HG03575 (cell line): ENCODE results near the gene C4orf51.
"Not testable (repeated sequence)": the region's sequence is repeated elsewhere in the genome, so short reads cannot be mapped to it uniquely, and the experiment has no call there.

Experiments
- ATAC-seq: cut with Tn5 transposase; IDR thresholded peaks from one replicate; pipeline ENCODE4 v1.9.1; 2021; ENCODE audit not compliant: unreplicated experiment, insufficient number of reproducible peaks, low FRiP score; ENCODE audit errors: extremely low read depth

Gene C4orf51

GRCh38 chr4:145679991-145680455 lies at the start of gene C4orf51:
C4orf51 (plus strand) TSS chr4:145680146; CDS start chr4:145680204, 58 bp downstream.
- no peak for ATAC-seq

GRCh38 chr4:145635117-145635516 lies 44.8 kb upstream of the C4orf51 start:
- ATAC-seq, result no peak

GRCh38 chr4:145635630-145636029 lies 44.3 kb upstream of the C4orf51 start:
- ATAC-seq, result no peak

- no peak for ATAC-seq
Observed at GRCh38 chr4:145639186-145639698, 40.7 kb upstream of the C4orf51 start.

- ATAC-seq, result not testable (repeated sequence)
Observed at GRCh38 chr4:145640236-145640635, 39.7 kb upstream of the C4orf51 start.

- no peak for ATAC-seq
Observed at GRCh38 chr4:145643295-145643694, 36.7 kb upstream of the C4orf51 start.

GRCh38 chr4:145644699-145645098 lies 35.2 kb upstream of the C4orf51 start:
- ATAC-seq, result no peak

GRCh38 chr4:145656156-145656555 lies 23.8 kb upstream of the C4orf51 start:
- ATAC-seq, result no peak

GRCh38 chr4:145660064-145660463 lies 19.9 kb upstream of the C4orf51 start:
- ATAC-seq, result no peak

- ATAC-seq, result no peak
Observed at GRCh38 chr4:145663194-145663593, 16.8 kb upstream of the C4orf51 start.

- no peak for ATAC-seq
Observed at GRCh38 chr4:145665773-145666172, 14.2 kb upstream of the C4orf51 start.

- no peak for ATAC-seq
Observed at GRCh38 chr4:145670422-145670821, 9.5 kb upstream of the C4orf51 start.

GRCh38 chr4:145679520-145679919 lies 426 bp upstream of the C4orf51 start:
- ATAC-seq, result no peak

GRCh38 chr4:145680902-145681301 lies 956 bp downstream of the C4orf51 start:
- no peak for ATAC-seq

GRCh38 chr4:145681518-145681917 lies 1.6 kb downstream of the C4orf51 start:
- ATAC-seq, result no peak

GRCh38 chr4:145681956-145682355 lies 2.0 kb downstream of the C4orf51 start:
- ATAC-seq, result no peak

- no peak for ATAC-seq
Observed at GRCh38 chr4:145686991-145687390, 7.0 kb downstream of the C4orf51 start.

GRCh38 chr4:145690610-145691009 lies 10.7 kb downstream of the C4orf51 start:
- ATAC-seq, result no peak

- not testable (repeated sequence) for ATAC-seq
Observed at GRCh38 chr4:145691416-145691815, 11.5 kb downstream of the C4orf51 start.

GRCh38 chr4:145694929-145695328 lies 15.0 kb downstream of the C4orf51 start:
- ATAC-seq, result no peak

GRCh38 chr4:145697332-145697731 lies 17.4 kb downstream of the C4orf51 start:
- ATAC-seq, result no peak
